Upper lobe of right lung (tissue), 1 donor: ENCODE data around the gene AGPAT4. TPM values are rescaled to one million over a fixed set of nuclear protein-coding genes. Genes with fewer than 3 reads are reported as not detected.

ENCODE experiments used
- ATAC-seq: fragments of 200-7000 bp; cut with Tn5 transposase; one replicate; pipeline ENCODE4 v1.9.1; 2020; ENCODE audit warnings: mild to moderate bottlenecking, moderate library complexity
- DNase-seq: peaks from one replicate; pipeline ENCODE4 v3.0.0-alpha.2; 2020
- H3K27ac ChIP-seq: fragments of 200-600 bp; one replicate; pipeline ENCODE4 v1.8.0; 2022
- H3K27me3 ChIP-seq: fragments of 200-600 bp; one replicate; pipeline ENCODE4 v1.8.0; 2022; ENCODE audit warnings: mild to moderate bottlenecking
- H3K36me3 ChIP-seq: fragments of 200-600 bp; one replicate; pipeline ENCODE4 v1.8.0; 2022
- H3K4me1 ChIP-seq: fragments of 200-600 bp; one replicate; pipeline ENCODE4 v1.8.0; 2022
- H3K4me3 ChIP-seq: fragments of 200-600 bp; one replicate; pipeline ENCODE4 v1.8.0; 2022; ENCODE audit warnings: mild to moderate bottlenecking
- H3K9me3 ChIP-seq: fragments of 200-600 bp; one replicate; pipeline ENCODE4 v1.8.0; 2022
- intact Hi-C: fragments of 100-400 bp; cut with DNase I; formaldehyde crosslinking; loops from one replicate; pipeline ENCODE4 v1.11.0; 2022
- total RNA-seq: library from RNA; stranded (reverse); fragmentation: NEBNext Ultra II Directional; extraction: Animal tissue kit (Norgen Biotek cat#: 25700); gene quantifications from one replicate; pipeline ENCODE4 v1.2.1, GENCODE V29; 2021
- TF ChIP-seq, protein P1 (sequence below): fragments of 200-600 bp; IDR thresholded peaks from one replicate; pipeline ENCODE4 v1.8.0; 2022; ENCODE audit warnings: antibody characterized with exemption
- donor health status: DM: no; HTN: yes; CAD: no; lungs with severe emphysema.

The AGPAT4 gene
- total RNA-seq, 1 donor from 2014 or later: 16.6 TPM

DNA sequence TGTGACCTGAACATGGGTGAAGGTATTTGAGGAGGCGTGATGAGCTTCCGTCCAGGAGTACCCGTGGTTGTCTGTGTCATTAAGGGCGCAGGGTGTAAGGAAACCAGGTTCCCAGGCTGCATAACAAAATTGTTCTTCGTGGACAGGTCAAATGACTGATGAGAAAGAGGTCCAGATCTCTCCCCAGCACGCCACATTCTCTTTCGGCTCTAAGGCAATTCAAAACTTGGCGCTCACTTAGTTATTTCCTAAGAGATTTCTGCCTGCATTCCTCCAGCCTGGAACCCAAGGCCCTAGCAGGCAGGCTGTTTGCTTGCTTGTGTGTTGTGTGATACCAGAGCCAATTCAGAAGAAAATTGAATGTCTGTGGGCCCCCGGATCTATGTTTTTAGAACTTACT lies 139.9 kb downstream of the AGPAT4 start:
- Histone ChIP-seq H3K36me3 (no peaks in the 10 kb centered on the region), H3K9me3 (no peaks in the 10 kb centered on the region), H3K27me3 (no peaks in the 10 kb centered on the region), H3K4me3 (no peak overlapping the region), H3K4me1 (no peaks in the 10 kb centered on the region), H3K27ac (no peak overlapping the region)
- TF ChIP-seq, protein P1, sequence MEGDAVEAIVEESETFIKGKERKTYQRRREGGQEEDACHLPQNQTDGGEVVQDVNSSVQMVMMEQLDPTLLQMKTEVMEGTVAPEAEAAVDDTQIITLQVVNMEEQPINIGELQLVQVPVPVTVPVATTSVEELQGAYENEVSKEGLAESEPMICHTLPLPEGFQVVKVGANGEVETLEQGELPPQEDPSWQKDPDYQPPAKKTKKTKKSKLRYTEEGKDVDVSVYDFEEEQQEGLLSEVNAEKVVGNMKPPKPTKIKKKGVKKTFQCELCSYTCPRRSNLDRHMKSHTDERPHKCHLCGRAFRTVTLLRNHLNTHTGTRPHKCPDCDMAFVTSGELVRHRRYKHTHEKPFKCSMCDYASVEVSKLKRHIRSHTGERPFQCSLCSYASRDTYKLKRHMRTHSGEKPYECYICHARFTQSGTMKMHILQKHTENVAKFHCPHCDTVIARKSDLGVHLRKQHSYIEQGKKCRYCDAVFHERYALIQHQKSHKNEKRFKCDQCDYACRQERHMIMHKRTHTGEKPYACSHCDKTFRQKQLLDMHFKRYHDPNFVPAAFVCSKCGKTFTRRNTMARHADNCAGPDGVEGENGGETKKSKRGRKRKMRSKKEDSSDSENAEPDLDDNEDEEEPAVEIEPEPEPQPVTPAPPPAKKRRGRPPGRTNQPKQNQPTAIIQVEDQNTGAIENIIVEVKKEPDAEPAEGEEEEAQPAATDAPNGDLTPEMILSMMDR: no peak
- DNase-seq (no peak), ATAC-seq (no peak)
- intact Hi-C loops: no loop called here

GRCh38 chr6:161132384-161132783 lies 141.5 kb downstream of the AGPAT4 start:
- Histone ChIP-seq H3K27ac (no peak overlapping the region), H3K36me3 (no peaks in the 10 kb centered on the region), H3K4me1 (no peaks in the 10 kb centered on the region), H3K4me3 (no peak overlapping the region), H3K27me3 (no peaks in the 10 kb centered on the region), H3K9me3 (no peaks in the 10 kb centered on the region)
- TF ChIP-seq, protein P1: no peak
- intact Hi-C loops: no loop called here
- DNase-seq (no peak), ATAC-seq (no peak)

DNA sequence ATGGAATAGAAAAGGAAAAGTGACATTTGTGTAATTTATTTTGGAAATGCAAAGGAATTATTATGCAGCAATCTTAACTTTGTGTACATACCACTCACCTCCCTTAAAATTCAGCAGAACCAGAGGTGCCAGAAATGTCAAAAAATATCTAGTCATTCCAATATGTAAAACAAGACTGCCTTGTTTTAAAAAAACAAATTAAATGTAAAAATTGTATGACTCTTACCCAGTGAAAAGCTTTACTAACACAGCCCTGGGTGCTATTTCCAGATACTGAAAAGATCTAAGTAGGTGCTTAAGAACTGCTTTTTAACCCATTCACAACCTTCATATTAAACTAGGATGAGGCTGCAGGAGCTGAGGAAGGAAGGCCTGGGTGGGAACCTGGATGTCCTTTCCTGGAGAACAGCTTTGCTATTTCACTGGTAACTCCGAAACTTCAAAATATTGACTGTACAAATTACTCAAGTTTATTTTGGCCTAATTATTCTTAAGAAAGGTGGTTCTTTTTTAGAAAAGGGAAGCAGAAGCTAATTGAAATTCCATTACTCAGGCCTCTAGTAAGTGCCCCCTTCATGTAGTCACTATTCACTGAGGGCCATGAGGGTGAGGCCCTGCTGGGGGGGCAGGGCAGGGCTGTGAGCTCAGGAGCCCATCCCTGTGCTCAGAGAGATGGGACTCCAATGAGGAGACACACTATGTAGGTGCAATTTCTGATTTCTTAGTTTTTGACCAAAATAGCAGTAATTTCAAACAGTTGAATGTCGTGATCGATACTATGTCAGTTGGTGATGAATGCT lies 142.7 kb downstream of the AGPAT4 start:
- Histone ChIP-seq H3K27me3 (no peaks in the 10 kb centered on the region), H3K4me1 (no peaks in the 10 kb centered on the region), H3K4me3 (no peak overlapping the region), H3K9me3 (no peaks in the 10 kb centered on the region), H3K27ac (no peak overlapping the region), H3K36me3 (no peaks in the 10 kb centered on the region)
- intact Hi-C loops: no loop called here
- DNase-seq: no peak
- ATAC-seq: no peak
- TF ChIP-seq, protein P1: no peak

DNA sequence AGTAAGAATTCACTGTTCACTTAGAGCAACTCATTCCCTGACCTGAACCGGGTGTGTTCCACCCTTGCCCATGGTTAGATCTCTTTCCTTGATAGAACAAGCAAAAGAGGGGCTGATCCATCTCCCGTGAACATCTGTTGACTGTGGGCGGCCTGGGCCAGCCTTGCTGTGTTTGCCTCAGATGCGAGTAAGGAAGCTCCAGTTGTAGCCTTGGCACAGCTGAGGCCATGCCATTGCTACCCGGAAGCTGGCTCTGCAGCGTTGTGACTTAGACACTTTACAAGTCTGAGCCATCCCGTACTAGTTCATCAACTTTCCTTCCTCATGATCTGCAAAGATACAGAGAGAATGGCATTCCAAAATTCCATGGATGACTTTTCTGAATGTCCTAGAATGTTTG lies 143.3 kb downstream of the AGPAT4 start:
- no peak for DNase-seq
- Histone ChIP-seq H3K27me3 (no peaks in the 10 kb centered on the region), H3K9me3 (no peaks in the 10 kb centered on the region), H3K27ac (no peak overlapping the region), H3K36me3 (no peaks in the 10 kb centered on the region), H3K4me1 (no peaks in the 10 kb centered on the region), H3K4me3 (no peak overlapping the region)
- intact Hi-C loops: no loop called here
- no peak for ATAC-seq
- TF ChIP-seq, protein P1: no peak

- intact Hi-C loops: no loop called here
- TF ChIP-seq, protein P1: no peak
- ATAC-seq: no peak
These were observed 145.1 kb downstream of the AGPAT4 start for GRCh38 chr6:161128680-161129196.

More at GRCh38 chr6:161128680-161129196, 145.1 kb downstream of the AGPAT4 start:
- no peaks in the 10 kb centered on the region for H3K4me1 ChIP-seq
- no peak for DNase-seq
- no peaks in the 10 kb centered on the region for H3K27me3 ChIP-seq
- peaks cover 2% of the 10 kb centered on the region for H3K9me3 ChIP-seq
- H3K36me3 ChIP-seq: no peaks in the 10 kb centered on the region
- no peak overlapping the region for H3K4me3 ChIP-seq
- H3K27ac ChIP-seq: no peak overlapping the region
